KMS-11 (cell line): ENCODE results near the gene ERI3.

Source experiments
- H2AFZ ChIP-seq: fragments of 200-600 bp; sonication (generic); 2 replicates; pipeline ENCODE4 v1.6.1; 2016; ENCODE audit warnings: antibody characterized with exemption, mixed run types, low read depth
- H3K27ac ChIP-seq: fragments of 200-600 bp; sonication (generic); 2 replicates; pipeline ENCODE4 v1.6.1; 2016; ENCODE audit warnings: mild to moderate bottlenecking, mixed run types
- H3K27me3 ChIP-seq: fragments of 200-600 bp; sonication (generic); 2 replicates; pipeline ENCODE4 v1.6.1; 2017; ENCODE audit warnings: mild to moderate bottlenecking, low read depth, mixed run types, moderate library complexity; ENCODE audit not compliant: insufficient read depth
- H3K36me3 ChIP-seq: fragments of 200-600 bp; sonication (generic); 2 replicates; pipeline ENCODE4 v1.6.1; 2017; ENCODE audit warnings: mild to moderate bottlenecking, mixed run types; ENCODE audit not compliant: insufficient read depth
- H3K4me1 ChIP-seq: fragments of 200-600 bp; sonication (generic); 2 replicates; pipeline ENCODE4 v1.6.1; 2016; ENCODE audit warnings: mild to moderate bottlenecking, low read depth, mixed run types; ENCODE audit not compliant: poor library complexity, severe bottlenecking
- H3K4me2 ChIP-seq: fragments of 200-600 bp; sonication (generic); 2 replicates; pipeline ENCODE4 v1.7.0; 2016; ENCODE audit warnings: mild to moderate bottlenecking, mixed run types
- H3K4me3 ChIP-seq: fragments of 200-600 bp; sonication (generic); IDR thresholded peaks from 2 replicates; pipeline ENCODE4 v1.6.1; 2017; ENCODE audit warnings: low read depth, low read length, mixed read lengths; ENCODE audit not compliant: insufficient read depth
- H3K79me2 ChIP-seq: fragments of 200-600 bp; sonication (generic); 2 replicates; pipeline ENCODE4 v1.6.1; 2016; ENCODE audit warnings: low read depth, mixed run types; ENCODE audit not compliant: insufficient read depth
- H3K9ac ChIP-seq: fragments of 200-600 bp; sonication (generic); 2 replicates; pipeline ENCODE4 v1.6.1; 2016; ENCODE audit warnings: mild to moderate bottlenecking, mixed run types
- H4K20me1 ChIP-seq: fragments of 200-600 bp; sonication (generic); 2 replicates; pipeline ENCODE4 v1.6.1; 2016; ENCODE audit warnings: mild to moderate bottlenecking, mixed run types; ENCODE audit not compliant: insufficient read depth
- CTCF ChIP-seq: fragments of 200-600 bp; sonication (generic); conservative IDR thresholded peaks from 2 replicates; pipeline ENCODE4 v1.6.1; 2017; ENCODE audit warnings: low read depth, mild to moderate bottlenecking, antibody characterized with exemption, low read length, moderate library complexity, mixed read lengths

Gene ERI3

DNA sequence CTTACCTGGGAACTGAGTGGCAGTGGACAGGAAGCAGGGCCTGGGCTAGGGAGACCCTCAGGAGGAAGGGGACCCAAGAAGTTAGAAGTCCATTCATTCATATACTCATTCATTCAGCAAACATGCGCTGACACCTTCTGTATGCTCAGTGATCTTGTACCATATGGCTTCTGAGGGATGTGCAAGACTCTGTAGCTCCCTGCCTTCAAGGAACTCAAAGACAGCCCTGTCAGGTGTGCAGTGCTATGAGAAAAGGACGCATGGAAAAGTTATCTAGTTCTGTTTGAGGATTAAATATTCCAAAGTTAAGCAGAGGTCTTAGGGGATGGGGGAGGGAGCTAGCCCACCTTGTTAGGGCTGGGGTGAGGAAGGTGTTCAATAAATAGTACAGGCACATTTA lies 129.3 kb downstream of the ERI3 start:
- Histone ChIP-seq H3K27ac (no peak overlapping the region), H3K27me3 (no peaks in the 10 kb centered on the region), H3K4me2 (no peak overlapping the region), H3K4me1 (peaks cover 9% of the 10 kb centered on the region), H3K4me3 (no peak overlapping the region), H2AFZ (no peak overlapping the region), H4K20me1 (no peaks in the 10 kb centered on the region), H3K36me3 (no peaks in the 10 kb centered on the region), H3K9ac (no peak overlapping the region), H3K79me2 (no peaks in the 10 kb centered on the region)
- no peak for TF ChIP-seq CTCF

- no peak overlapping the region for H3K27ac ChIP-seq
- H3K4me1 ChIP-seq = peaks cover 18% of the 10 kb centered on the region
- H3K9ac ChIP-seq = no peak overlapping the region
- H3K79me2 ChIP-seq = no peaks in the 10 kb centered on the region
- H3K4me3 ChIP-seq = no peak overlapping the region
- no peak for TF ChIP-seq CTCF
- H3K4me2 ChIP-seq = no peak overlapping the region
- H3K27me3 ChIP-seq = no peaks in the 10 kb centered on the region
- H2AFZ ChIP-seq = no peak overlapping the region
- H4K20me1 ChIP-seq = no peaks in the 10 kb centered on the region
- no peaks in the 10 kb centered on the region for H3K36me3 ChIP-seq
Observed at GRCh38 chr1:44223187-44223610, 131.9 kb downstream of the ERI3 start.

DNA sequence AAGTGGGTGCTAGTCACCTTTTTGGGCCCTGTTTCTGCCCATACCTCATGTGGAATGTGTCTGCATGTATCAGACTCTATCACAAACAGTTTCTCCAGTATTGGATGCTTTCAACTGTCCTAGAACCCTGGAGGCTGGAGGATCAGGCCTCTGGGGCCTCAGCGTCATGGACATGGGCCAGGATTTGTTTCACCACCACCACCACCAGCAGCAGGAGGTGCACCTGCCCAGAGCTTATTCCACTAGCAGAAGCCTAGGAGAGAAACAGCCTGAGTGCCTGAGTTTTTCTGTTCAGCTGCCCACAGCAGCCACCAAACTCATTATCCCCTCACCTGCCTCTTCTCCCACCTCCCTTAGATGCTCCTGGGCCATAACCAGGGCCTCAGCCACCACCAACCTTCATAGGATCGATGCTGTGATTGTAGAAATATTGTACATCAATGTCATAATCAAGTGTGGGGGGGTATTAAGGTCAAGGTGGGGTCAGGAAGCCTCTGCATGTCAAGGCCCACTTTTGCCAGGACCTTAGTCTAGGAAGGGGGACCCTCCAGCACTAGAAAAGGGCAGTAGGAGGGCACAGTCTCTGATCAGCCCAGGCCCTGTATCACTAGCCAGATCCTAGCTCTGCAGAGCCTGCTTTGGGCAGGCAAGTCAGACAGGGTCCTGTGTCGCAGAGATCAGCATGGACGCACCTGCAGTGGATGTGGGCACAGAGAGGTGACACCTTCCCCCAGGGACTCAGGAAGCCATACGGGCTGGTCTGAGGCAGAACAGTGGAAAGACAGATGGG lies 132.5 kb downstream of the ERI3 start:
- H3K9ac ChIP-seq = no peak overlapping the region
- H2AFZ ChIP-seq = no peak overlapping the region
- no peaks in the 10 kb centered on the region for H3K27me3 ChIP-seq
- no peaks in the 10 kb centered on the region for H3K79me2 ChIP-seq
- TF ChIP-seq CTCF = no peak
- H3K27ac ChIP-seq = no peak overlapping the region
- peaks cover 23% of the 10 kb centered on the region for H3K4me1 ChIP-seq
- H4K20me1 ChIP-seq = no peaks in the 10 kb centered on the region
- H3K4me3 ChIP-seq = no peak overlapping the region
- no peaks in the 10 kb centered on the region for H3K36me3 ChIP-seq
- no peak overlapping the region for H3K4me2 ChIP-seq

- Histone ChIP-seq H3K4me3 (no peak overlapping the region), H4K20me1 (no peaks in the 10 kb centered on the region), H3K27ac (no peak overlapping the region), H3K4me1 (peaks cover 31% of the 10 kb centered on the region), H3K27me3 (no peaks in the 10 kb centered on the region), H3K4me2 (no peak overlapping the region), H3K36me3 (no peaks in the 10 kb centered on the region), H3K79me2 (no peaks in the 10 kb centered on the region), H3K9ac (no peak overlapping the region), H2AFZ (no peak overlapping the region)
- TF ChIP-seq CTCF = no peak
Observed at GRCh38 chr1:44221769-44222168, 133.3 kb downstream of the ERI3 start.
